GM18907 (cell line): ENCODE data around the gene VEGFC.

Experiments
- ATAC-seq: cut with Tn5 transposase; IDR thresholded peaks from one replicate; pipeline ENCODE4 v1.9.1; 2021; ENCODE audit warnings: mild to moderate bottlenecking, moderate library complexity; ENCODE audit not compliant: unreplicated experiment

VEGFC gene

DNA sequence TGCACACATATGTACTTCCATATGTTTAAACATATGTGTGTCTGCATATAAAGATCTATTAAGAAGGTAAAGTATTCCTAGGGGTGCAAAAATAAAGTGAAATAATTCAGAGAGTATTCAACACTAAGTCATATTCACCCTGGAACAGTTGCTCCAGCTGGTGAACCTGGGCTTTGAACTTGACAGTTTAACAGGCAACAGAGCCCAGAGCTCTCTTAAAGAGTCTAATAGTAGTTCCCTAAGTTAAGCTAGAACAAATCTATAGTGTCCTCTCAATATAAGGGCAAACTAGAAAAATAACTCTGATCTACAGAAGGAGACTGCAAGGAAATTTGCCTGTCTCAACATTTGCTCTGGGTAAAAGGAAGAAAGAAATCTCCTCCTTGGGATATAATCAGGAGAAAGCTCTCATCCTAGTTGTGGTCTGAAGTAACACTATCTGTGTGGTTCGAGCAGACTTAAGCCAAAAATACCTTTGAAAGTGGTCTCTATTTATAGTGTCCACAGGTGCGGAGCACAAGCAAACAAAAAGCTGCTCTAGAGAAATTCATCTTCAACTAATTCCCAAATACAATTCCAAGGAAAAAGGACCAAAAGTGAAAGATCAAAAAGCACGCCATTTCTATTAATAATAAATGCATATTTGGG lies 29.9 kb downstream of the VEGFC start:
- ATAC-seq, result no peak

DNA sequence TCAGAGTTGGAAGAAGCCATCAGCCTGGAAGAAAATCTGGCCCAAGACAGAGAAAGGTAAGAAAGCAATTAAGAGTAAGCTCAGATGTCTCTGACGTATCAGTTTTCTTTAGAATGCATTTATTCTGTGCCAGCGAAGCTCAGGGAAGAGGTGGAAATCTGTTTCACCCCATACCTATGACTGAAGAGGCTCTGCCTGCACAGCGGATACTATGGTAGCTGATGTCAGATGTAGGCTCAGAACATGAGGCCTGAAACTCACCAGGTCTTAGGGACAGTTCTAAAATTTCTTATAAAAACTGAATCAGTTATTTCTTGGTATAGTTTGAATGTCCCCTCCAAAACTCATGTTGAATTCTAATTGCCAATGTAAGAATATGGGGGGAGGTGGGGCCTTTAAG lies 30.9 kb downstream of the VEGFC start:
- no peak for ATAC-seq

DNA sequence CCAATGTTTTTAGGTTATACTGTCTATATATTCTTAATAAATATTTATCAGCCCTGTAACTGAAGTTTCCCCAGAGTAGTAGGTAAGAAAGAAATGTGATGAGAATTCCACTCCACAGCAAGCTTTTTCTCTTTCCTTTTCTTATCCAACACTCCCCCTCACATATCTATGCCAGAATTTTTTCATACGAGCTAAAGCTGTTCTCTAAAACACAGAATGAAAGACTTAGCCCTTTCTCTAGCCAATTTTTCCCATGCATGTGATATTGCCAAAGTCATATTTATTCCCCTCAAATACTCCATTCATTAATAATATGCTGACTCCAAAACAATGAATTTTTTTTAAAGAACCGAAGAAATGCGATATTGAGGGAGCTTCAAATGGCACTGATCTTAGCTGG lies 32.3 kb downstream of the VEGFC start:
- no peak for ATAC-seq

DNA sequence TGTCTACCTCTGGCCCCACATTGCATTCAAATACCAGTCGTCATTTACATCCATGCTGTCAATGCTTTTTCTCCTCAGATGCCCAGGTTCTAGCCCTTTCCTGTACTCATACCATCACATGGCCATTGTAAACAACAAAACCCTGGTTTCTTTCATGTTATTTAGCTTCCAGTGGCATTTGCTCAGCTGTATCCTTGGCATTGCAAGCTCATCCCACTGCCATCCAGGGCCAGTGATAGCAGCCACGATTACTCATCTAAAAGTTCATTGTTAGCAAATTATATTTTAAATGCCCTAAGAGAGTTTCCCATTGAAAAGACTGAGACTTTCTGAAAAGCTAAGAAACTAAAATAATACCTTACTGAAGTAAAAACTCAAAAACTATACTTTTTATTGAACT lies 34.0 kb downstream of the VEGFC start:
- ATAC-seq, result no peak

DNA sequence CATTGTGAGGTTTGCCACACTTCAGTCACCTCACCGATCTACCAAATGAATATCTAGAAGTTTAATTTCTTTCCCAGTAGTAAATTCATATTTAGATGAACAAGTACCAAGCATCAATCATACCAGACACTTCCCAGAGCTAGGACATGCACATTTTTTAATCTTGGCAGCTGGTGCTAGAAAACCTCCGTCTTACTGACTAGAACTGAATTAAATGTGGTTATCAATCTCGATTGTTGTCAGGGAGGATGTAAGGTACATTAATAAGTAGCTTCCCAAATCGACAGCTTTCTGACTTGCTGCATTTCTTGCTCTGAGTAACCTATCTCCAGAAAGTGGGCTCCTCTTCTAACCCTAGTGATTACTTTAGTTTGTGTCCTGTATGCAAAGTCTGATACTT lies 34.4 kb downstream of the VEGFC start:
- ATAC-seq, result no peak

DNA sequence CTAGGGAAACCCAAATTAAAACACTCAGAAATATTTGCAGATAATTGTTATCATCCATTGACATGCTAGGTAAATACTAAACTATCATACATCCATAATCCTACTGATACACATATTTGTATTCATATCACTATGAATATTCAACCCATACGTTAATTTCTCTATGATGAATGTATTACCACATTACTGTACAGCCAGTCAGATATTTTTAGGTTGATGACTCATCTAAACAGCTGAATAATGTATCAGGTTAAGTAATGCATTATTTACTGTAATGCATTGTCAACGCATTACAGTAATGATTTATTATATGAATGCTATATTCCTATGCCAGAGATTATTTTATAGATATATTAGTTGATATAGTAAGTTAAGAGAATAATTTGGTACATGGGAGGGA lies 37.1 kb downstream of the VEGFC start:
- no peak for ATAC-seq

DNA sequence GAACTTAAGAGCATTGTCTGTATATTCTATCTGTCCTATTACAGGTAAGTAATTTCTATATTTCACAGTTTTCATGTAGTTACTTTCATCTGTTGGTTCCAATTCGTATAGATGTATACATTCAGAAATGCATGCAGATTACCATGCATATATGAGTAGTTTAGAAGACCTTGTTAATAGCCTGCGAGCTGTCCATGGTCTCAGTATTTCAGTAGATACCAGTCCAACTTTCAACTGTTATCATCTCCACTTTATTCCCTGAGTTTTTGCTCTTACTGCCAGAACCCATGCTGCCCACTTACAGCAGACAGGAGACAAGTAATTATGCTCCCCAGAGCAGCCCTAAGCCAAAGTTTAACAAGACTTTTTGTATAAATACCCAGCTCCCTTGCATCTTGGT lies 37.7 kb downstream of the VEGFC start:
- ATAC-seq, result no peak

DNA sequence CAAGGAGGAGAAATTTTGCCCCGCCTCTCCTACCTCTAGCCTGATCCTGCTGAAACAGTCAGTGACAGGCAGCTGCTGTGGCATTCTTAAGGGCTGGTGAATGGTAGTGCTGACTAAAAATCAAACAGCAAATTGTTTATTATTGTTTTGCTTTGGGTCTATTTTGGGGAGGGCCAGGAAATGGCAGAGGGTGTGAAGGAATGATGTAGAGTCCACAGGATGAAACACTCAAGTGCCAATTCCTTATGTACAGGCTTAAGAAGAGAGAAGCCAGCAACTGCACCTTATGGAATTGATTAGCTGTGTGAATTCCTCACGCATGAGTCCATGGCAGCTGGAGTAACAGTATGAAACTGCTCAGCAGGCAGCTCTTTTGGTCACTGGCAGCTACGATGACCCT lies 39.7 kb downstream of the VEGFC start:
- ATAC-seq, result no peak

DNA sequence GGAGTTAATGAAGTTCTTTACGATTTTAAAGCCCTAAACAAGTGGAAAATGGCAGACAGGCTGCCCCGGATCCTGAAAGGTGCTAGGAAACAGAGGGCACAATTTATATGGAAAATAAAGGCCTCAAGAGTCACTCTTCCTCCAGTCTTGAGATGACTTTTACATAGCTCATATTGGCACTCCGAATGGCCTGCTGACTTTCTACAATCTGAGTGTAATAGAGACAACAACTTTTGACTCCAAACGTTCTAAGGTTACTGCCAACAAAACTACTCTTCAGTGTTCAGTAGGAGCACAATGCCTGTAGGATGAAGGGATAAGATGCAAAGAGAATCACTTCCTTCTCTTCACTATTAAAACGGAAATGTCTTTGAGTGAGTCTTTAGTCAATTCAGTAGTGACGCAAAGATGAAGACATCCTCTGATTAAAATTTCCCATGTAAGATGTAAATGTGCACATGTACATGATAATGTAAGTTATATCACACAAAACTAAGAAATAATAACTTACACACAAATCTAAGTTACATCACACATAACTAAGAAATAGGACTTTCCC lies 40.5 kb downstream of the VEGFC start:
- ATAC-seq, result no peak

DNA sequence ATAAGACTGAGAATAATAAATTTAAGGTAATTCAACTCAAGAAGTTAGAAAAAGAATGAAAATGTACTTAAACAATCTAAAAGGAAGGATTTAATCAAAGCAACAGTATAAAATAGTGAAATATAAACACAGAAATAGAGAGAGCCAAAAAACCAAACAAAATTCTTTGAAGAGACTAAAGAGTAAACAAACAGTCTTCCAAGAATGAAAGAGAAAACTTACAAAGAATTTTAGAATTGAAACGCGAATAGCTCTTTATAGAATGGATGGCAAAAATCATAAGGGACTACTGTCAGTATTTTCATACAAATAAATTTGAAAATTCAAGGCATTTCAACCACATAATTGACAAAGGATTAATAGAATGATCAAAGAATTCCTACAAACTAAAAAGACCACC lies 41.7 kb downstream of the VEGFC start:
- no peak for ATAC-seq

DNA sequence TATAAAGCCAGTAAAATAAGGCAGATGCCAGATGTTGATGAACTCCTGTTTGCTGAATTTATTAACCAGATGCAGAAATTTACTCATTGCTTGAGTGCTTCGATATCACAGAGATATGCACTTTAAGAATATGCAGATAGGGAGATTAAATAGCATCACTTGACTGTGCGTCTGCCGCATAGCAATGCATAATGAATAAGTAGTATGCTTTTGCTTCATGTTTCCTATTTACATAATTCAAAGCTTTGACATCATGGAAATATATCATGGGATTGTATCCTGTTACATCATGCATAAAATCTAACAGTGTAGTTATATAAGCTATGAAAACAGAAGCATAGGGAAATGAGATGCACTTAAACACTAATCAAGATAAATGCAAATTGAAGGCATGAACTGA lies 45.9 kb downstream of the VEGFC start:
- ATAC-seq, result no peak

DNA sequence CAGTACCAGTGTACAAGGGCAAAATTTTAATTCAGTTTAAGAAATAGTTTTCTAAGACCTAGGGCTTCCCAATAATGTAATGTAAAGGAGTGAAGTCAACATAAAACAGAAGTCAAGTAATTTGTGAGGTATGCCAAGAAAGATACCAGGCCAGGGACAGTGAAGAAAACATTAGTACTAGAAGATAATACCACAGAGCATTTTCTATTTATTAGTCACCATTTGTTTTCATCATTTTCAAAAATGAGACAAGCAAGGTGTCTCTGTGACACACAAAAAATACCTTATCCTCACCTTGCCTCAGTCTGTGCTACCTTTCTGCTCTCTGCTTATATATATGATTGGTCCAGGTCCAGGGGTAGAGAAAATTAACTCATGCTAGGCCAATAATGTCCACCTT lies 46.8 kb downstream of the VEGFC start:
- ATAC-seq, result no peak

DNA sequence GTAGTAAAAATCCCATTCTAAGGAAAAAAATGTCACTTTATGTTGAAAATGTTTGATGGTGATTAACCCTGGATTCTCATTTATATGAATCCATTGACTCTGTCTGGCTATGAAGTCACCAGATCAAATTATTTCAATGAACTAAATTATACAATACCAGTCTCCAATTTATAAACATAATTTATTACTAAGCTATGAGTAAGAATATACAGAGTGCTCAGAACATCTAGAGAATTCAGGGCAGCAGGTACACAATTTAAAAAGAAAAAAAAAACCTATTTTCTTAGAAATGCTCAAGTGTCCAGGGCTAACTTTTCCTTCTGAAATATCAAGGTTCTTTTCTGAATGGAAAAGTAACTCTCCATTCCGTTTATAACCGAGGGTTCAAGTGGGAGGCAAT lies 48.6 kb downstream of the VEGFC start:
- no peak for ATAC-seq

DNA sequence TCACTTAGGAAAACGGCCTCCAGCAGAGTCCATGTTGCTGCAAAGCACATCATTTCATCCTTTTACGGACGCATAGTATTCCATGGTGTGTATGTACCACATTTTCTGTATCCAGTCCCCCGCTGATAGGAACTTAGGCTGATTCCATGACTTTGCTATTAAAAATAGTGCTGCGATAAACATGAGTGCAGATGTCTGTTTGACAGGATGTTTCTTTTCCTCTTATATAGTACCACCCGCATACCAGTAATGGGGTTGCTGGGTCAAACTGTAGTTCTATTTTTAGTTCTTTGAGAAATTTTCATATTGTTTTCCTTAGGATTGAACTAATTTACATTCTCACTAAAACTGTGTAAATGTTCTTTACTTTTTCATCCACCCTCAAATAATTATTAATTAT lies 50.5 kb downstream of the VEGFC start:
- no peak for ATAC-seq

DNA sequence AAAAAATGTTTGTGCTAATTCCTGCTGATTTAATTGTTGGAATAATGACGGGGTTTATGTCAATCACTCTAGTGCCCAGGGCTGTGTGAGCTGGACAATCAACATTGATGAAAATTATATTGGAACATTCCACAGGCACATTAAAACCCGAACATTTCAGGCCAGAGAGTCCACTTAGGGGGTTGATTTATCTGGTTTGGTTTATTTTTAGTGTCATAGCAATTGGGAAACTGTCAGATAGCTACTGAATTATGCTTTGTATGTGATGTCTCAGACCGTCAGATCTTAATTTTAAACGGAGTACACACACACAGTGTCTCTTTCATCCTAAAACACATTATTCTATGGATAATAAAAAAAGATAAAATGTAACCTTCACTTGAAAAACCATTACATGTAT lies 51.5 kb downstream of the VEGFC start:
- ATAC-seq, result no peak

DNA sequence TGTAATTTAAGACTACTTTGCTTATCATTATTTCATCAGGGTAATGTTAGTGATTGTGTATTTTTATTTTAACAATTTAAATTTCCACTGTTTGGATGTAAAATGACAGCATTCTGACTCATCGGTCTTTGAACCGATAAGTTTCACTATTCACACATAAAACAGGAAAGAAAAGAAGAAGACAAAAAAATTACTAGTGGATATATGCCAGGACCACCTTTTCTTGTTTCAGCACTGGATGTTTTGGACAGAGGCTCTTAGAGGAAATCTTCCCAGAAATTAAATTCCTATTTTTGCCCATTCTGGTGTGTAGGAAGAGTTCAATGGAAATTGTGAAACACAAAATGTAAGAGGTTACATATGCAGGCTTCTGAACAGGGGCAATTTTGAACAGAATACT lies 57.4 kb downstream of the VEGFC start:
- no peak for ATAC-seq

DNA sequence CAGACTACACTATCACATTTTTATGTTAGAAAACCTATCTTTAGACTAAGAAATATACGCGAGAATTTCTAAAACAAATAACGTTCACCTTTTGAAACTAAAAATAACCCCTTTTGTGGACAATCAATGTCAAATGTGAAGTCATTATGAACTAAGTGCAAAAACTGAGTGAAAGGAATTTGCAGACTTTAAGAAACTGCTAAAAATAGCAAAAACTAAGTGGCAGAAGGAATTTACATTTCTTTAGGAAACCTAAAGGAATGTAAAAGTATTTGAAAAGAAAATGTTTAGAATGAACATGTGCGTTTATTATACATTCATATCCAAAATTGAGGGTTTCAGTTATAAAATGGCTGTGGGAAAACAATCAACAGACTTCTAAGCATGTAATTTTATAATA lies 58.3 kb downstream of the VEGFC start:
- no peak for ATAC-seq

DNA sequence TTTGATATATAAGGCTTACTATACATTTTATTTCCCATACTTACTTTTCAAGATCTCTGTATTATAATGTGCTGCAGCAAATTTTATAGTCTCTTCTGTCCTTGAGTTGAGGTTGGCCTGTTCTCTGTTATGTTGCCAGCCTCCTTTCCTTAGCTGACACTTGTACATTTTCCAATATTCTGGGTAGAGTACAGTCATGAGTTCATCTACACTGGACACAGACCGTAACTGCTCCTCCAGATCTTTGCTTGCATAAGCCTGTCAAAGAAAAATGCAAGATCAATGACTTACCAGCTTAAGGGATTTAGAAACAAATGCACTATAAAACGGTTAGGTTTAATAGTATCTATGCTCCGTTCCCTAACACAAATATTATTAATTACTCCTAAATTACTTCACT lies 63.2 kb downstream of the VEGFC start:
- no peak for ATAC-seq

DNA sequence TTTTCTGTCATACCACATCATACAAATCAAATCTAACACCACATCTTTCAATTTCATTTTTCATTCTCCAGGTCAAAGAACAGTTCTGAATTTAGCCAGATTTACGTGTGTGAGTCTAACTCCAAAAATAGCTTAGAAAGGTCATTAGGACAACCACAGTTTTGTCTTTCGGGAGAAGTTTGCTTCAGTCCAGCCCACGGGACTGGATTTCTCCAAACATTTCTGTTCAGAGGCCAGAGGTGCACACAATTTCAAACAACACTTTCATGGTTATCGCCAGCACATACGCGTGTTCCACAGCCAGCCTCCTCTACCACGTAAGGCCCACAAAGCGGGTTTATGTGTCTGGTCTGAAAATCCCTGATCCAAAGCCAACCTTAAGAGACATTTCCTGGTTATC lies 65.9 kb downstream of the VEGFC start:
- no peak for ATAC-seq

DNA sequence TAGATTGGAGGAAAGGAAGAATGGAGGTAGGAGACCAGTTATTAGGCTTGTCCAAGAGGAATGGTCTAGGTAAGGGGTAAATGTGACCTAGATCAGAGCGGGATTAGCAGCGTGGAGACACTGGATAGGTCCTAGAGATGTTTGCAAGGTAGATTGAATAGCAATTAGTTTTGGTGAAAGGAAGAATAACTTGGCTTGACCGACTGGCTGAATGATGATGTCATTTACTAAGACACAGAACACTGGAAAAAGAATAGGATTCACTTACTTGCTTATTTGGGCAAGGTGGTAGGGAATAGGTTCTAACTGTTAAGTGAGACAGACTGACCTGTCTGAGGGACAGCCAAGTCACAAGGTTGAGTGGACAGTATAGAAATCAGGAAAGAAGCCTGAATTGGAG lies 71.3 kb downstream of the VEGFC start:
- no peak for ATAC-seq

DNA sequence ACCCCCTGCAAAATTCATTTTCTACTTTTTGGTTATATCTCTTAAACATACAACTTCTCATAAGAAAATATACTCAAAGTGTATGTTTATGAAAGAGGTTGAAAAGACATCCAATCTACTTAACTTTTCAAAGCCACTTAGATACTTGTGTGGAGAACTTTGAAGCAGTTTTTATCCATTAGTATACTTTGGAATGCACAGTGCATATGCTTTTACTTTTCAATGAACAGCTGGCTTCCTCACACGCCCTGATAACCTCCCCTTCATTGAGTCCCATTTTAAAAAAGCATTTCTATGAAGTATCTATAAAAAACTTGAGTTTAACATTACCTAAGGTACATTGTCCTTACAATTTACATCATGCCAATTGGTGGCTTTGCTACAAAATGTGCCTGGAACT lies 73.8 kb downstream of the VEGFC start:
- ATAC-seq, result no peak

DNA sequence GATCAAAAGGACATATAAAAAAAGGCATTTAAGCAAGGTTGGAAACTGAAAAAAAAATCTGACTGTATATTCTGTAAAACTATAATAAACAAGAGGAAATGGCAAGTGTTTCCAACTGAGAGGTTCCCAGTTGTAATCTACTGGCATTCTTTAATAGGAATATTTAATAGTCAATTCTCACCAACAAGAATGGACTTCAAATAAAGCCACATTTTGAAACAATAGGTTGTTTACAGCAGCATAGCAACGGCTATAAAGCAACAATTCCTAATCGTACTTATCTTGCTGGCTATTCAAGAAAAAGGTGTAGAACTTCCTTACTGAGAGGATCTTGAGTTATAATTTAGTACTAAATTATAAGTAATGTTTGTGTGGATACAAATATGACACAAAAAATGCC lies 75.5 kb downstream of the VEGFC start:
- ATAC-seq, result no peak

DNA sequence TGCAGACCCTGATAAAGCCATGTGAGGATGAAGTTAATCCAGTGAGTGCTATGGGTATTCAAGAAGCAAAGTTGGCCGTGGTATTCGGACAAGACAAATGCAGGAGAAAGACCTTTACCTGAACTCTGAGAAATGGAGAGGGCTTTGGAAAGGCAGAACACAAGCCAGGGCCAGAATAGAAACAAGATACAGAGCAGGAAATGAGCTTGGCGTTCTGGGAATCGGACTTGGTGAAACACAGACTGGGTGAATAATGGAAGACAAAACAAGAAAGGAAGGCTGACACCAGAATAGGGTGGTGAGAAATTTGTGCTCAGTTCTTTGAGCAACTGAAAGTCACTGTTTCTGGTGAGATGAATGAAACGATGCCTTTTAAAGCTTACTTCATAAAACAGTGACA lies 83.3 kb downstream of the VEGFC start:
- no peak for ATAC-seq
